Stimulated activated effector memory CD8-positive, alpha-beta T cell treated with anti-CD3 and anti-CD28 coated beads, Interleukin-12 subunit alpha, Interleukin-12 subunit beta, amount 100 ng/mL, for 72 hours (primary cell): ENCODE results near the gene CCN2.

Source experiments
- ATAC-seq: fragments of 150-1000 bp; cut with Tn5 transposase; 2 replicates; pipeline ENCODE4 v1.10.0; 2021
- DNase-seq, 2 donors: peaks; one replicate each; pipeline ENCODE4 v3.0.0; 2021 to 2022; ENCODE audit warnings: low spot score in 2 of 2
- H3K27ac Mint-ChIP-seq: one replicate; pipeline ENCODE4 v1.8.0; 2022; ENCODE audit warnings: mild to moderate bottlenecking, mixed read lengths
- H3K36me3 Mint-ChIP-seq: one replicate; pipeline ENCODE4 v1.8.0; 2022; ENCODE audit warnings: mild to moderate bottlenecking, mixed read lengths
- H3K4me1 Mint-ChIP-seq: one replicate; pipeline ENCODE4 v1.8.0; 2022; ENCODE audit warnings: mixed read lengths
- H3K4me3 Mint-ChIP-seq: one replicate; pipeline ENCODE4 v1.8.0; 2022; ENCODE audit warnings: mild to moderate bottlenecking, mixed read lengths
- H3K9me3 Mint-ChIP-seq: one replicate; pipeline ENCODE4 v1.8.0; 2022; ENCODE audit warnings: mixed read lengths

CCN2 gene

GRCh38 chr6:131950767-131951575, at the start of gene CCN2:
TSS of gene CCN2 (minus strand) at chr6:131951372. CDS start at chr6:131951172, 200 bp downstream.
- DNase-seq: no peak
- Mint-ChIP-seq H3K4me1 (peaks cover 14% of the 10 kb centered on the region), H3K9me3 (no peaks in the 10 kb centered on the region), H3K27ac (no peak within 1 kb of the TSS), H3K36me3 (no peaks in the 10 kb centered on the region), H3K4me3 (peak within 1 kb of the TSS; percentile 71)
- peak; percentile 42 for ATAC-seq

- Mint-ChIP-seq H3K36me3 (no peaks in the 10 kb centered on the region), H3K27ac (no peak overlapping the region), H3K4me1 (no peaks in the 10 kb centered on the region), H3K9me3 (peaks cover 4% of the 10 kb centered on the region), H3K4me3 (no peak overlapping the region)
- DNase-seq (no peak), ATAC-seq (no peak)
These were observed 49.1 kb upstream of the CCN2 start for GRCh38 chr6:132000296-132000695.

GRCh38 chr6:131999545-132000146, 48.5 kb upstream of the CCN2 start:
- Mint-ChIP-seq H3K9me3 (peaks cover 3% of the 10 kb centered on the region), H3K4me1 (no peaks in the 10 kb centered on the region), H3K27ac (no peak overlapping the region), H3K36me3 (no peaks in the 10 kb centered on the region), H3K4me3 (no peak overlapping the region)
- DNase-seq: no peak
- ATAC-seq: no peak

- no peak overlapping the region for H3K27ac Mint-ChIP-seq
- DNase-seq (no peak), ATAC-seq (no peak)
- H3K4me3 Mint-ChIP-seq: no peak overlapping the region
- H3K9me3 Mint-ChIP-seq: no peaks in the 10 kb centered on the region
- no peaks in the 10 kb centered on the region for H3K36me3 Mint-ChIP-seq
- H3K4me1 Mint-ChIP-seq: no peaks in the 10 kb centered on the region
These were observed 47.2 kb upstream of the CCN2 start for GRCh38 chr6:131998255-131998982.

GRCh38 chr6:131997429-131998153, 46.4 kb upstream of the CCN2 start:
- Mint-ChIP-seq H3K36me3 (no peaks in the 10 kb centered on the region), H3K4me3 (no peak overlapping the region), H3K4me1 (no peaks in the 10 kb centered on the region), H3K27ac (no peak overlapping the region), H3K9me3 (no peaks in the 10 kb centered on the region)
- DNase-seq: no peak
- peak; percentile 43 for ATAC-seq

- no peaks in the 10 kb centered on the region for H3K36me3 Mint-ChIP-seq
- H3K4me3 Mint-ChIP-seq: no peak overlapping the region
- DNase-seq: no peak
- H3K4me1 Mint-ChIP-seq: no peaks in the 10 kb centered on the region
- H3K27ac Mint-ChIP-seq: no peak overlapping the region
- no peaks in the 10 kb centered on the region for H3K9me3 Mint-ChIP-seq
- no peak for ATAC-seq
These were observed 44.7 kb upstream of the CCN2 start for GRCh38 chr6:131995917-131996316.

- Mint-ChIP-seq H3K9me3 (no peaks in the 10 kb centered on the region), H3K36me3 (no peaks in the 10 kb centered on the region), H3K27ac (no peak overlapping the region), H3K4me1 (no peaks in the 10 kb centered on the region), H3K4me3 (no peak overlapping the region)
- no peak for DNase-seq
- ATAC-seq: no peak
These were observed 41.4 kb upstream of the CCN2 start for GRCh38 chr6:131992557-131992956.

GRCh38 chr6:131989036-131989435, 37.9 kb upstream of the CCN2 start:
- Mint-ChIP-seq H3K4me3 (no peak overlapping the region), H3K27ac (no peak overlapping the region), H3K9me3 (no peaks in the 10 kb centered on the region), H3K36me3 (no peaks in the 10 kb centered on the region), H3K4me1 (no peaks in the 10 kb centered on the region)
- DNase-seq (no peak), ATAC-seq (no peak)

GRCh38 chr6:131982740-131983259, 31.6 kb upstream of the CCN2 start:
- no peak overlapping the region for H3K4me3 Mint-ChIP-seq
- H3K27ac Mint-ChIP-seq: no peak overlapping the region
- no peaks in the 10 kb centered on the region for H3K4me1 Mint-ChIP-seq
- DNase-seq (no peak), ATAC-seq (no peak)
- H3K9me3 Mint-ChIP-seq: no peaks in the 10 kb centered on the region
- H3K36me3 Mint-ChIP-seq: no peaks in the 10 kb centered on the region

- Mint-ChIP-seq H3K36me3 (no peaks in the 10 kb centered on the region), H3K4me1 (no peaks in the 10 kb centered on the region), H3K9me3 (no peaks in the 10 kb centered on the region), H3K4me3 (no peak overlapping the region), H3K27ac (no peak overlapping the region)
- ATAC-seq (no peak), DNase-seq (no peak)
These were observed 30.4 kb upstream of the CCN2 start for GRCh38 chr6:131981624-131981978.

GRCh38 chr6:131980791-131981623, 29.8 kb upstream of the CCN2 start:
- Mint-ChIP-seq H3K4me1 (no peaks in the 10 kb centered on the region), H3K9me3 (no peaks in the 10 kb centered on the region), H3K36me3 (no peaks in the 10 kb centered on the region), H3K4me3 (no peak overlapping the region), H3K27ac (no peak overlapping the region)
- DNase-seq (no peak), ATAC-seq (no peak)

- DNase-seq (no peak), ATAC-seq (no peak)
- Mint-ChIP-seq H3K9me3 (no peaks in the 10 kb centered on the region), H3K4me3 (no peak overlapping the region), H3K36me3 (no peaks in the 10 kb centered on the region), H3K4me1 (no peaks in the 10 kb centered on the region), H3K27ac (no peak overlapping the region)
These were observed 29.2 kb upstream of the CCN2 start for GRCh38 chr6:131980338-131980790.

- H3K9me3 Mint-ChIP-seq: no peaks in the 10 kb centered on the region
- no peak for DNase-seq
- H3K36me3 Mint-ChIP-seq: no peaks in the 10 kb centered on the region
- no peak overlapping the region for H3K27ac Mint-ChIP-seq
- ATAC-seq: no peak
- H3K4me1 Mint-ChIP-seq: no peaks in the 10 kb centered on the region
- H3K4me3 Mint-ChIP-seq: no peak overlapping the region
These were observed 28.6 kb upstream of the CCN2 start for GRCh38 chr6:131979515-131980337.

- Mint-ChIP-seq H3K36me3 (no peaks in the 10 kb centered on the region), H3K27ac (no peak overlapping the region), H3K4me3 (no peak overlapping the region), H3K4me1 (no peaks in the 10 kb centered on the region), H3K9me3 (no peaks in the 10 kb centered on the region)
- DNase-seq: no peak
- ATAC-seq: no peak
These were observed 27.4 kb upstream of the CCN2 start for GRCh38 chr6:131978522-131978921.
